HEK293 (cell line): ENCODE data around the gene ATP5MC2.

Source experiments
- BCL11B ChIP-seq: fragments of 450-650 bp; formaldehyde crosslinking; IDR thresholded peaks from 2 replicates; pipeline ENCODE4 v1.5.1; 2016; ENCODE audit warnings: low read depth, missing biosample characterization, missing genetic modification characterization
- BCL6B ChIP-seq: fragments of 450-650 bp; formaldehyde crosslinking; IDR thresholded peaks from 2 replicates; pipeline ENCODE4 v1.5.1; 2017; ENCODE audit warnings: missing biosample characterization, missing genetic modification characterization
- GLIS1 ChIP-seq: fragments of 450-650 bp; formaldehyde crosslinking; IDR thresholded peaks from 2 replicates; pipeline ENCODE4 v1.5.1; 2016; ENCODE audit warnings: missing biosample characterization, missing genetic modification characterization
- IKZF3 ChIP-seq: fragments of 450-650 bp; IDR thresholded peaks from 2 replicates; pipeline ENCODE4 v1.5.0; 2018; ENCODE audit warnings: missing biosample characterization, mild to moderate bottlenecking, missing genetic modification characterization, moderate library complexity
- MYNN ChIP-seq: fragments of 450-650 bp; formaldehyde crosslinking; IDR thresholded peaks from 2 replicates; pipeline ENCODE4 v1.5.1; 2016; ENCODE audit warnings: missing biosample characterization, missing genetic modification characterization, borderline replicate concordance
- PRDM2 ChIP-seq: fragments of 450-650 bp; formaldehyde crosslinking; IDR thresholded peaks from 2 replicates; pipeline ENCODE4 v1.5.1; 2016; ENCODE audit warnings: missing biosample characterization, missing genetic modification characterization, borderline replicate concordance
- SETDB1 ChIP-seq: IDR thresholded peaks from one replicate; pipeline ENCODE4 v1.6.1; 2017; ENCODE audit warnings: mild to moderate bottlenecking, low read length, moderate library complexity, mixed read lengths; ENCODE audit not compliant: insufficient read length
- TCF7L2 ChIP-seq: IDR thresholded peaks from 2 replicates; pipeline ENCODE4 v1.6.1; 2011; ENCODE audit warnings: low read depth, mild to moderate bottlenecking, inconsistent platforms, low read length, moderate library complexity, borderline replicate concordance
- WT1 ChIP-seq: fragments of 450-650 bp; formaldehyde crosslinking; IDR thresholded peaks from 2 replicates; pipeline ENCODE4 v1.5.1; 2016; ENCODE audit warnings: missing biosample characterization, missing genetic modification characterization
- ZBTB21 ChIP-seq: fragments of 450-650 bp; formaldehyde crosslinking; IDR thresholded peaks from 2 replicates; pipeline ENCODE4 v1.5.1; 2017; ENCODE audit warnings: missing biosample characterization, missing genetic modification characterization
- ZBTB8A ChIP-seq: fragments of 450-650 bp; formaldehyde crosslinking; IDR thresholded peaks from 2 replicates; pipeline ENCODE4 v1.5.1; 2016; ENCODE audit warnings: missing biosample characterization, missing genetic modification characterization
- ZNF121 ChIP-seq: fragments of 450-650 bp; formaldehyde crosslinking; IDR thresholded peaks from 2 replicates; pipeline ENCODE4 v1.5.1; 2016; ENCODE audit warnings: missing biosample characterization, missing genetic modification characterization
- ZNF157 ChIP-seq: fragments of 450-650 bp; formaldehyde crosslinking; IDR thresholded peaks from 2 replicates; pipeline ENCODE4 v1.5.1; 2016; ENCODE audit warnings: missing biosample characterization, missing genetic modification characterization
- ZNF2 ChIP-seq: fragments of 450-650 bp; formaldehyde crosslinking; IDR thresholded peaks from 2 replicates; pipeline ENCODE4 v1.5.1; 2016; ENCODE audit warnings: missing biosample characterization, missing genetic modification characterization
- ZNF211 ChIP-seq: fragments of 450-650 bp; formaldehyde crosslinking; IDR thresholded peaks from 2 replicates; pipeline ENCODE4 v1.5.1; 2016; ENCODE audit warnings: low read depth, missing biosample characterization, missing genetic modification characterization
- ZNF24 ChIP-seq: fragments of 450-650 bp; formaldehyde crosslinking; IDR thresholded peaks from 2 replicates; pipeline ENCODE4 v1.5.1; 2016; ENCODE audit warnings: missing biosample characterization, missing genetic modification characterization
- ZNF292 ChIP-seq: fragments of 450-650 bp; formaldehyde crosslinking; IDR thresholded peaks from 2 replicates; pipeline ENCODE4 v1.5.1; 2016; ENCODE audit warnings: low read depth, missing biosample characterization, missing genetic modification characterization, borderline replicate concordance
- ZNF391 ChIP-seq: fragments of 450-650 bp; formaldehyde crosslinking; IDR thresholded peaks from 2 replicates; pipeline ENCODE4 v1.5.1; 2016; ENCODE audit warnings: low read depth, missing biosample characterization, missing genetic modification characterization, borderline replicate concordance
- ZNF416 ChIP-seq: fragments of 450-650 bp; formaldehyde crosslinking; IDR thresholded peaks from 2 replicates; pipeline ENCODE4 v1.5.1; 2016; ENCODE audit warnings: missing biosample characterization, missing genetic modification characterization
- ZNF423 ChIP-seq: fragments of 450-650 bp; formaldehyde crosslinking; IDR thresholded peaks from 2 replicates; pipeline ENCODE4 v1.5.1; 2016; ENCODE audit warnings: missing biosample characterization, missing genetic modification characterization
- ZNF621 ChIP-seq: fragments of 450-650 bp; formaldehyde crosslinking; IDR thresholded peaks from 2 replicates; pipeline ENCODE4 v1.5.1; 2017; ENCODE audit warnings: missing biosample characterization, missing genetic modification characterization
- ZNF626 ChIP-seq: fragments of 450-650 bp; sonication (Bioruptor Pico); formaldehyde crosslinking; IDR thresholded peaks from 2 replicates; pipeline ENCODE4 v1.5.1; 2018; ENCODE audit warnings: missing biosample characterization, missing genetic modification characterization, inconsistent platforms
- ZNF704 ChIP-seq: fragments of 450-650 bp; formaldehyde crosslinking; IDR thresholded peaks from 2 replicates; pipeline ENCODE4 v1.5.1; 2016; ENCODE audit warnings: missing biosample characterization, missing genetic modification characterization
- ZNF843 ChIP-seq: fragments of 450-650 bp; formaldehyde crosslinking; IDR thresholded peaks from 2 replicates; pipeline ENCODE4 v1.5.1; 2016; ENCODE audit warnings: missing biosample characterization, missing genetic modification characterization
- TF ChIP-seq, protein P1 (sequence below): fragments of 450-650 bp; formaldehyde crosslinking; IDR thresholded peaks from 2 replicates; pipeline ENCODE4 v1.5.1; 2016; ENCODE audit warnings: missing biosample characterization, missing genetic modification characterization, low read depth
- TF ChIP-seq, protein P2 (sequence below): fragments of 450-650 bp; formaldehyde crosslinking; IDR thresholded peaks from 2 replicates; pipeline ENCODE4 v1.5.1; 2016; ENCODE audit warnings: missing biosample characterization, missing genetic modification characterization
- TF ChIP-seq, protein P3 (sequence below): fragments of 450-650 bp; formaldehyde crosslinking; IDR thresholded peaks from 2 replicates; pipeline ENCODE4 v1.5.1; 2016; ENCODE audit warnings: missing biosample characterization, missing genetic modification characterization

The ATP5MC2 gene

GRCh38 chr12:53712059-53712643 is 36.3 kb upstream of the ATP5MC2 start (continued):
- TF ChIP-seq ZNF704 (no peak), BCL11B (tag by site-specific recombination) (no peak), ZNF423 (no peak), WT1 (tag by site-specific recombination) (peak; percentile 72), ZNF211 (tag by site-specific recombination) (no peak), ZNF391 (tag by site-specific recombination) (no peak), ZNF157 (tag by site-specific recombination) (no peak), ZNF24 (tag by site-specific recombination) (no peak; the same call in 1 of the 2 replicates), ZNF416 (tag by site-specific recombination) (no peak), IKZF3 (tag by site-specific recombination) (peak; percentile 76), ZNF2 (tag by site-specific recombination) (no peak; the same call in none of the 2 replicates), ZNF626 (tag by site-specific recombination) (no peak), MYNN (no peak), ZNF121 (tag by site-specific recombination) (no peak), SETDB1 (no peak), GLIS1 (tag by site-specific recombination) (peak; percentile 74), ZNF843 (tag by site-specific recombination) (no peak), BCL6B (tag by site-specific recombination) (no peak), ZBTB21 (tag by site-specific recombination) (no peak), ZBTB8A (tag by site-specific recombination) (peak; percentile 14; the same call in 1 of the 2 replicates), ZNF621 (tag by site-specific recombination) (no peak), ZNF292 (tag by site-specific recombination) (no peak), TCF7L2 (no peak), PRDM2 (no peak)
- TF ChIP-seq, protein P1, sequence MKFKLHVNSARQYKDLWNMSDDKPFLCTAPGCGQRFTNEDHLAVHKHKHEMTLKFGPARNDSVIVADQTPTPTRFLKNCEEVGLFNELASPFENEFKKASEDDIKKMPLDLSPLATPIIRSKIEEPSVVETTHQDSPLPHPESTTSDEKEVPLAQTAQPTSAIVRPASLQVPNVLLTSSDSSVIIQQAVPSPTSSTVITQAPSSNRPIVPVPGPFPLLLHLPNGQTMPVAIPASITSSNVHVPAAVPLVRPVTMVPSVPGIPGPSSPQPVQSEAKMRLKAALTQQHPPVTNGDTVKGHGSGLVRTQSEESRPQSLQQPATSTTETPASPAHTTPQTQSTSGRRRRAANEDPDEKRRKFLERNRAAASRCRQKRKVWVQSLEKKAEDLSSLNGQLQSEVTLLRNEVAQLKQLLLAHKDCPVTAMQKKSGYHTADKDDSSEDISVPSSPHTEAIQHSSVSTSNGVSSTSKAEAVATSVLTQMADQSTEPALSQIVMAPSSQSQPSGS (tag by site-specific recombination): peak; percentile 86
- TF ChIP-seq, protein P2, sequence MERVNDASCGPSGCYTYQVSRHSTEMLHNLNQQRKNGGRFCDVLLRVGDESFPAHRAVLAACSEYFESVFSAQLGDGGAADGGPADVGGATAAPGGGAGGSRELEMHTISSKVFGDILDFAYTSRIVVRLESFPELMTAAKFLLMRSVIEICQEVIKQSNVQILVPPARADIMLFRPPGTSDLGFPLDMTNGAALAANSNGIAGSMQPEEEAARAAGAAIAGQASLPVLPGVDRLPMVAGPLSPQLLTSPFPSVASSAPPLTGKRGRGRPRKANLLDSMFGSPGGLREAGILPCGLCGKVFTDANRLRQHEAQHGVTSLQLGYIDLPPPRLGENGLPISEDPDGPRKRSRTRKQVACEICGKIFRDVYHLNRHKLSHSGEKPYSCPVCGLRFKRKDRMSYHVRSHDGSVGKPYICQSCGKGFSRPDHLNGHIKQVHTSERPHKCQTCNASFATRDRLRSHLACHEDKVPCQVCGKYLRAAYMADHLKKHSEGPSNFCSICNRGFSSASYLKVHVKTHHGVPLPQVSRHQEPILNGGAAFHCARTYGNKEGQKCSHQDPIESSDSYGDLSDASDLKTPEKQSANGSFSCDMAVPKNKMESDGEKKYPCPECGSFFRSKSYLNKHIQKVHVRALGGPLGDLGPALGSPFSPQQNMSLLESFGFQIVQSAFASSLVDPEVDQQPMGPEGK (tag by site-specific recombination): peak; percentile 71; the same call in 1 of the 2 replicates
- TF ChIP-seq, protein P3, sequence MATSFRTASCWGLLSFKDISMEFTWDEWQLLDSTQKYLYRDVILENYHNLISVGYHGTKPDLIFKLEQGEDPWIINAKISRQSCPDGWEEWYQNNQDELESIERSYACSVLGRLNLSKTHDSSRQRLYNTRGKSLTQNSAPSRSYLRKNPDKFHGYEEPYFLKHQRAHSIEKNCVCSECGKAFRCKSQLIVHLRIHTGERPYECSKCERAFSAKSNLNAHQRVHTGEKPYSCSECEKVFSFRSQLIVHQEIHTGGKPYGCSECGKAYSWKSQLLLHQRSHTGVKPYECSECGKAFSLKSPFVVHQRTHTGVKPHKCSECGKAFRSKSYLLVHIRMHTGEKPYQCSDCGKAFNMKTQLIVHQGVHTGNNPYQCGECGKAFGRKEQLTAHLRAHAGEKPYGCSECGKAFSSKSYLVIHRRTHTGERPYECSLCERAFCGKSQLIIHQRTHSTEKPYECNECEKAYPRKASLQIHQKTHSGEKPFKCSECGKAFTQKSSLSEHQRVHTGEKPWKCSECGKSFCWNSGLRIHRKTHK (tag by site-specific recombination): no peak
